HepG2 (cell line): ENCODE data around the gene CPNE5. TPM values are rescaled to one million over a fixed set of nuclear protein-coding genes. Genes with fewer than 3 reads are reported as not detected.

ENCODE experiments used
- ATAC-seq: fragments of 200-7000 bp; cut with Tn5 transposase; 3 replicates; pipeline ENCODE4 v1.9.1; 2020; ENCODE audit warnings: mild to moderate bottlenecking, moderate library complexity
- BruUV-seq: library from RNA; stranded (reverse); fragments of 400-500 nt; replicated peaks from 2 replicates; lab custom pipeline; 2021; lab: Mats Ljungman, UMichigan
- CTCF ChIA-PET: fragments of 300-600 bp; formaldehyde crosslinking; extraction: SDS; loops from one replicate; lab custom pipeline; 2021; ENCODE audit warnings: low total read pairs, inconsistent platforms, low intra/inter-chr PET ratio; lab: Yijun Ruan, JAX
- POLR2A ChIA-PET: fragments of 350-600 bp; sonication (Branson Sonifier 250); formaldehyde crosslinking; loops from one replicate; lab custom pipeline; 2020; ENCODE audit warnings: antibody characterized with exemption, inconsistent platforms; lab: Yijun Ruan, JAX
- DNase-seq: peaks from one replicate; pipeline ENCODE4 v3.0.0-alpha.2; 2015; ENCODE audit warnings: low spot score
- FAIRE-seq: peaks from 3 replicates; lab custom pipeline; 2011; peaks lifted over from hg19 to GRCh38; lab: Jason Lieb, UNC
- H2AFZ ChIP-seq: one replicate; pipeline ENCODE4 v1.6.1; 2011; ENCODE audit warnings: low read length, inconsistent platforms
- H3K27ac ChIP-seq: fragments of 300-600 bp; 3 replicates; pipeline ENCODE4 v1.8.0; 2011; ENCODE audit warnings: mixed run types, mild to moderate bottlenecking, mixed read lengths, low read length, inconsistent platforms; ENCODE audit not compliant: insufficient read depth; ENCODE audit errors: extremely low read length
- H3K27me3 ChIP-seq, 2 experiments: fragments of 200-600 bp in 1 of 2; 2 replicates in 1 of 2; 3 replicates in 1 of 2; pipeline versions ENCODE4 v1.6.0 to v1.8.0; 2011; ENCODE audit warnings: low read length in 2 of 2, mild to moderate bottlenecking in 2 of 2, moderate library complexity in 2 of 2, inconsistent platforms in 1 of 2; ENCODE audit not compliant: insufficient read depth in 2 of 2, control insufficient read depth in 1 of 2
- H3K36me3 ChIP-seq, 2 experiments: fragments of 200-600 bp in 1 of 2; replicated peaks in 1 of 2; 2 replicates in 1 of 2; 3 replicates in 1 of 2; pipeline versions ENCODE4 v1.5.1 to v1.8.0; 2011; ENCODE audit warnings: low read length in 2 of 2, inconsistent platforms in 1 of 2; ENCODE audit not compliant: insufficient read depth in 2 of 2, control insufficient read depth in 1 of 2
- H3K4me1 ChIP-seq: 2 replicates; pipeline ENCODE4 v1.5.1; 2012; ENCODE audit warnings: low read length, inconsistent platforms; ENCODE audit not compliant: insufficient read depth
- H3K4me2 ChIP-seq: 2 replicates; pipeline ENCODE4 v1.6.0; 2011; ENCODE audit warnings: low read depth, low read length, inconsistent platforms
- H3K4me3 ChIP-seq, 3 experiments: fragments of 200-600 bp in 1 of 3; sonication (generic), shearing (Covaris generic) in 1 of 3; replicated peaks in 1 of 3; 2 replicates each; pipeline ENCODE4 v1.5.1; 2011 to 2016; ENCODE audit warnings: low read length in 3 of 3, inconsistent platforms in 2 of 3, low read depth in 2 of 3, mild to moderate bottlenecking in 2 of 3, control low read depth in 1 of 3, mixed read lengths in 1 of 3; ENCODE audit not compliant: insufficient read depth in 1 of 3
- H3K79me2 ChIP-seq: one replicate; pipeline ENCODE4 v1.6.1; 2011; ENCODE audit warnings: low read length, inconsistent platforms; ENCODE audit not compliant: insufficient read depth
- H3K9ac ChIP-seq: 2 replicates; pipeline ENCODE4 v1.6.0; 2011; ENCODE audit warnings: mild to moderate bottlenecking, low read depth, low read length, inconsistent platforms; ENCODE audit not compliant: insufficient read depth
- H3K9me3 ChIP-seq: 2 replicates; pipeline ENCODE4 v1.5.1; 2012; ENCODE audit warnings: mild to moderate bottlenecking, low read length
- H4K20me1 ChIP-seq: 2 replicates; pipeline ENCODE4 v1.6.0; 2011; ENCODE audit warnings: inconsistent platforms, mild to moderate bottlenecking, low read length, moderate library complexity; ENCODE audit not compliant: insufficient read depth
- KLF9 ChIP-seq: IDR thresholded peaks from 2 replicates; pipeline ENCODE4 v1.6.1; 2016; ENCODE audit warnings: low read depth
- SP2 ChIP-seq: sonication (generic); formaldehyde crosslinking; IDR thresholded peaks from 2 replicates; pipeline ENCODE4 v1.5.1; 2020; ENCODE audit warnings: mild to moderate bottlenecking, missing genetic modification reagents
- U2AF1 ChIP-seq: fragments of 200-400 bp; formaldehyde crosslinking; optimal IDR thresholded peaks from 2 replicates; pipeline ENCODE3; 2017; ENCODE audit warnings: mild to moderate bottlenecking, low read depth, low read length
- ZIK1 ChIP-seq: sonication (generic); formaldehyde crosslinking; IDR thresholded peaks from 2 replicates; pipeline ENCODE4 v1.5.0; 2020; ENCODE audit warnings: mild to moderate bottlenecking, low read depth, missing genetic modification reagents, borderline replicate concordance
- ZNF350 ChIP-seq: sonication (generic); formaldehyde crosslinking; IDR thresholded peaks from 2 replicates; pipeline ENCODE4 v1.4.0; 2020; ENCODE audit warnings: mild to moderate bottlenecking, low read depth, missing genetic modification reagents, borderline replicate concordance
- WGBS: methylation state at CpG from one replicate; pipeline ENCODE4 v1.1.6; 2017; ENCODE audit warnings: low lambda C conversion rate; 5-methylcytosine and 5-hydroxymethylcytosine counted together
- in situ Hi-C: cut with HindIII; loops from 2 replicates; pipeline ENCODE4 v1.10.0; 2017; ENCODE audit warnings: low pct_unique_long_range_greater_than_20kb; ENCODE audit not compliant: extremely low pct_ligation_motif_present
- intact Hi-C: fragments of 100-400 bp; cut with micrococcal nuclease; formaldehyde crosslinking; loops from one replicate; pipeline ENCODE4 v1.10.0; 2022; ENCODE audit not compliant: unreplicated experiment
- polyA plus RNA-seq, 8 experiments: library from polyadenylated mRNA; depleted of rRNA in 3 of 8; stranded (reverse) in 7 of 8; unstranded in 1 of 8; fragments of >200 nt; fragmentation: Illumina TruSeq in 4 of 8; extraction: Trizol in 4 of 8; gene quantifications; 2 replicates each; pipeline versions ENCODE4 v1.2.1 to v1.2.3, GENCODE V29; 2011 to 2016; ENCODE audit warnings: low read depth in 4 of 8, missing spikeins in 1 of 8, mixed read lengths in 1 of 8; ENCODE audit not compliant: insufficient read depth in 1 of 8
- total RNA-seq, 5 experiments: library from RNA; depleted of rRNA; stranded (reverse); fragments of >200 nt; fragmentation: Illumina TruSeq; extraction: Trizol; gene quantifications; 2 replicates each; pipeline ENCODE4 v1.2.3, GENCODE V29; 2016; ENCODE audit warnings: low read depth in 1 of 5
- TF ChIP-seq, protein P1 (sequence below): sonication (generic); formaldehyde crosslinking; IDR thresholded peaks from 2 replicates; pipeline ENCODE4 v1.8.1; 2023; ENCODE audit warnings: mild to moderate bottlenecking, missing genetic modification reagents
- TF ChIP-seq, protein P2 (sequence below): sonication (generic); formaldehyde crosslinking; IDR thresholded peaks from 2 replicates; pipeline ENCODE4 v1.8.1; 2023; ENCODE audit warnings: mild to moderate bottlenecking, inconsistent platforms, moderate library complexity, missing genetic modification reagents, borderline replicate concordance

Gene CPNE5
- total and polyA plus RNA-seq, 2 of the 13 experiments (the other 11 are each of a cell fraction or from before 2014, with no cell fraction given), result 0.16 TPM; not detected in 1

DNA sequence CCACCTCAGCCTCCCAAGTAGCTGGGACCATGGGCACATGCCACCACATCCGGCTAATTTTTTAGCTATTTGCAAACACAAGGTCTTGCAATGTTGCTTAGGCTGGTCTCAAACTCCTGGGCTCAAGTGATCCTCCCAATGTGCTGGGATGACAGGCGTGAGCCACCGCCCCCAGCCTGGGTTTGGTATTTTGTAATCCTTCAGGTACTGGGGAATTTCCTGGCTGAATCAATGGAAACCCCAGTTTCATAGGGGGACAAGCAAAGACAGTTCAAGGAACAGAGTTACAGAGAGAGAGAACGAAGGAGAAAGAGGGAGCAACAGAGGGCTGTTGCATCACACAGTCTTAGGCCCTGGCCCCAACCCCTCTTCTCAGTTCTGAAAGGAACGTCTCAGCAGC lies 105.9 kb downstream of the CPNE5 start:
- no peak for DNase-seq
- Histone ChIP-seq H3K79me2 (no peaks in the 10 kb centered on the region), H3K27me3 (peaks cover 13 to 80% of the 10 kb centered on the region in 2 experiments), H3K4me3 (no peak overlapping the region), H3K4me2 (no peak overlapping the region), H4K20me1 (no peaks in the 10 kb centered on the region), H3K4me1 (no peaks in the 10 kb centered on the region), H2AFZ (no peak overlapping the region), H3K9ac (no peak overlapping the region), H3K27ac (no peak overlapping the region), H3K36me3 (no peaks in the 10 kb centered on the region), H3K9me3 (no peaks in the 10 kb centered on the region)
- POLR2A ChIA-PET, result interaction anchor here (0.6 kb wide), 1 partner anchor 154 kb away, joined by 3 read pairs; no protein-coding TSS in a partner anchor
- intact Hi-C loops, result no loop called here
- in situ Hi-C loops, result no loop called here
- CTCF ChIA-PET, result no interaction called here
- no peak for ATAC-seq
- no TSS peak for BruUV-seq
- TF ChIP-seq, protein P1, sequence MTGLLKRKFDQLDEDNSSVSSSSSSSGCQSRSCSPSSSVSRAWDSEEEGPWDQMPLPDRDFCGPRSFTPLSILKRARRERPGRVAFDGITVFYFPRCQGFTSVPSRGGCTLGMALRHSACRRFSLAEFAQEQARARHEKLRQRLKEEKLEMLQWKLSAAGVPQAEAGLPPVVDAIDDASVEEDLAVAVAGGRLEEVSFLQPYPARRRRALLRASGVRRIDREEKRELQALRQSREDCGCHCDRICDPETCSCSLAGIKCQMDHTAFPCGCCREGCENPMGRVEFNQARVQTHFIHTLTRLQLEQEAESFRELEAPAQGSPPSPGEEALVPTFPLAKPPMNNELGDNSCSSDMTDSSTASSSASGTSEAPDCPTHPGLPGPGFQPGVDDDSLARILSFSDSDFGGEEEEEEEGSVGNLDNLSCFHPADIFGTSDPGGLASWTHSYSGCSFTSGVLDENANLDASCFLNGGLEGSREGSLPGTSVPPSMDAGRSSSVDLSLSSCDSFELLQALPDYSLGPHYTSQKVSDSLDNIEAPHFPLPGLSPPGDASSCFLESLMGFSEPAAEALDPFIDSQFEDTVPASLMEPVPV (CRISPR knock-in tag), result no peak
- TF ChIP-seq SP2 (CRISPR knock-in tag), result no peak
- TF ChIP-seq KLF9 (CRISPR knock-in tag), result no peak
- TF ChIP-seq, protein P2, sequence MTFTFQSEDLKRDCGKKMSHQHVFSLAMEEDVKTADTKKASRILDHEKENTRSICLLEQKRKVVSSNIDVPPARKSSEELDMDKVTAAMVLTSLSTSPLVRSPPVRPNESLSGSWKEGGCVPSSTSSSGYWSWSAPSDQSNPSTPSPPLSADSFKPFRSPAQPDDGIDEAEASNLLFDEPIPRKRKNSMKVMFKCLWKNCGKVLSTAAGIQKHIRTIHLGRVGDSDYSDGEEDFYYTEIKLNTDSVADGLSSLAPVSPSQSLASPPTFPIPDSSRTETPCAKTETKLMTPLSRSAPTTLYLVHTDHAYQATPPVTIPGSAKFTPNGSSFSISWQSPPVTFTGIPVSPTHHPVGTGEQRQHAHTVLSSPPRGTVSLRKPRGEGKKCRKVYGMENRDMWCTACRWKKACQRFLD (CRISPR knock-in tag), result no peak
- TF ChIP-seq ZNF350 (CRISPR knock-in tag), result no peak
- TF ChIP-seq U2AF1, result no peak
- no peak for TF ChIP-seq ZIK1 (CRISPR knock-in tag)
- 20% methylated on average over 5 of the region's 5 CpGs for WGBS
- FAIRE-seq, result no peak
